ENCODE measurements around the gene CD82. TPM values are rescaled to one million over a fixed set of nuclear protein-coding genes. Genes with fewer than 3 reads are reported as not detected.

CD82 gene
- total RNA-seq, 1 donor from 2014 or later: 16.1 TPM

DNA sequence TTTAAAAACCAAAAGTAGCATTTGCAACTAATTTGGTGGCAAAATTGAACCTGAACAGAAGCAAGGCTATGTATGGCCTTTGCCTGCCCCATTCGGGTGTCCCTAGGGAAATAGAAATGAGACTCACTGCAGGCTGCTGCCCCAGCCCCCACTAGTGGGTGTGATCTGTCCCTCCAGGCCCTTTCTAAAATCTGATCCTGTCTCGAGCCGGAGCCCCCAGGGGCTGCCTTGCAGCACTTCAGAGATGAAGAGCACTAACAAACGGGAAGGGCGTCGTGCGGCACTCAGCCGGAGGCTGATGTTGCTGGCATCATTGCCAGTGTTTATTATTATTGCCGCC lies 43.2 kb downstream of the CD82 start:
- TF ChIP-seq CTCF (IDR thresholded peaks at IDR 0.05; ENCODE audit: unreplicated experiment): no peak
- Mint-ChIP-seq H3K27ac (ENCODE audit: unreplicated experiment) (no peak overlapping the region), H3K9me3 (ENCODE audit: unreplicated experiment) (no peaks in the 10 kb centered on the region), H3K4me1 (ENCODE audit: unreplicated experiment) (peaks cover 13% of the 10 kb centered on the region), H3K27me3 (ENCODE audit: unreplicated experiment) (peaks cover 4% of the 10 kb centered on the region), H3K4me3 (ENCODE audit: unreplicated experiment) (no peak overlapping the region), H3K36me3 (ENCODE audit: low read depth, unreplicated experiment) (no peaks in the 10 kb centered on the region)
- DNase-seq (ENCODE audit: low spot score): no peak

- DNase-seq (ENCODE audit: low spot score): no peak
- Mint-ChIP-seq H3K27me3 (ENCODE audit: unreplicated experiment) (peaks cover 4% of the 10 kb centered on the region), H3K9me3 (ENCODE audit: unreplicated experiment) (no peaks in the 10 kb centered on the region), H3K4me1 (ENCODE audit: unreplicated experiment) (peaks cover 13% of the 10 kb centered on the region), H3K27ac (ENCODE audit: unreplicated experiment) (no peak overlapping the region), H3K36me3 (ENCODE audit: low read depth, unreplicated experiment) (no peaks in the 10 kb centered on the region), H3K4me3 (ENCODE audit: unreplicated experiment) (no peak overlapping the region)
- no peak for TF ChIP-seq CTCF (IDR thresholded peaks at IDR 0.05; ENCODE audit: unreplicated experiment)
These were observed 43.7 kb downstream of the CD82 start for GRCh38 chr11:44608991-44609782.

GRCh38 chr11:44609783-44610155 lies 44.3 kb downstream of the CD82 start:
- no peak overlapping the region for H3K27ac Mint-ChIP-seq (ENCODE audit: unreplicated experiment)
- peaks cover 13% of the 10 kb centered on the region for H3K4me1 Mint-ChIP-seq (ENCODE audit: unreplicated experiment)
- no peak for DNase-seq (ENCODE audit: low spot score)
- H3K27me3 Mint-ChIP-seq (ENCODE audit: unreplicated experiment): peaks cover 4% of the 10 kb centered on the region
- H3K36me3 Mint-ChIP-seq (ENCODE audit: low read depth, unreplicated experiment): no peaks in the 10 kb centered on the region
- H3K9me3 Mint-ChIP-seq (ENCODE audit: unreplicated experiment): no peaks in the 10 kb centered on the region
- H3K4me3 Mint-ChIP-seq (ENCODE audit: unreplicated experiment): no peak overlapping the region
- TF ChIP-seq CTCF (IDR thresholded peaks at IDR 0.05; ENCODE audit: unreplicated experiment): no peak

- Mint-ChIP-seq H3K4me1 (ENCODE audit: unreplicated experiment) (peaks cover 13% of the 10 kb centered on the region), H3K9me3 (ENCODE audit: unreplicated experiment) (no peaks in the 10 kb centered on the region), H3K36me3 (ENCODE audit: low read depth, unreplicated experiment) (no peaks in the 10 kb centered on the region), H3K4me3 (ENCODE audit: unreplicated experiment) (no peak overlapping the region), H3K27me3 (ENCODE audit: unreplicated experiment) (peaks cover 4% of the 10 kb centered on the region), H3K27ac (ENCODE audit: unreplicated experiment) (no peak overlapping the region)
- no peak for TF ChIP-seq CTCF (IDR thresholded peaks at IDR 0.05; ENCODE audit: unreplicated experiment)
- DNase-seq (ENCODE audit: low spot score): no peak
These were observed 44.9 kb downstream of the CD82 start for GRCh38 chr11:44610186-44610955.

- no peak for DNase-seq (ENCODE audit: low spot score)
- Mint-ChIP-seq H3K4me1 (ENCODE audit: unreplicated experiment) (peaks cover 13% of the 10 kb centered on the region), H3K9me3 (ENCODE audit: unreplicated experiment) (no peaks in the 10 kb centered on the region), H3K27me3 (ENCODE audit: unreplicated experiment) (peaks cover 4% of the 10 kb centered on the region), H3K4me3 (ENCODE audit: unreplicated experiment) (no peak overlapping the region), H3K27ac (ENCODE audit: unreplicated experiment) (no peak overlapping the region), H3K36me3 (ENCODE audit: low read depth, unreplicated experiment) (no peaks in the 10 kb centered on the region)
- TF ChIP-seq CTCF (IDR thresholded peaks at IDR 0.05; ENCODE audit: unreplicated experiment): no peak
These were observed 45.6 kb downstream of the CD82 start for GRCh38 chr11:44611088-44611487.
